ENCODE data around the gene ACTRT2.

ACTRT2 gene

GRCh38 chr1:2989185-2989584 lies 32.1 kb upstream of the ACTRT2 start:
- Histone ChIP-seq H3K4me3 (ENCODE audit: low read length) (no peak overlapping the region), H3K9ac (ENCODE audit: low read length) (no peak overlapping the region), H3K9me3 (replicated peaks; ENCODE audit: insufficient read depth, low read length) (no peaks in the 10 kb centered on the region), H3K36me3 (replicated peaks; ENCODE audit: insufficient read depth, low read length) (no peaks in the 10 kb centered on the region), H3F3A (ENCODE audit: insufficient read depth, low read length) (no peaks in the 10 kb centered on the region), H3K27me3 (replicated peaks; ENCODE audit: insufficient read depth, low read length) (peaks cover 89% of the 10 kb centered on the region), H3K4me1 (ENCODE audit: low read length) (no peaks in the 10 kb centered on the region), H3K4me2 (ENCODE audit: low read depth, low read length) (no peak overlapping the region), H3K27ac (ENCODE audit: low read length) (no peak overlapping the region), H4K20me1 (ENCODE audit: insufficient read depth, low read length) (no peaks in the 10 kb centered on the region), H3K9me2 (replicated peaks; ENCODE audit: insufficient read depth, low read length) (no peaks in the 10 kb centered on the region), H3K79me2 (ENCODE audit: low read length) (no peaks in the 10 kb centered on the region), H2AFZ (ENCODE audit: low read length) (no peak overlapping the region)
- TF ChIP-seq EZH2phosphoT487 (IDR thresholded peaks at IDR 0.05; ENCODE audit: low read length) (no peak), CTCF (IDR thresholded peaks at IDR 0.05; ENCODE audit: low read length) (no peak), EZH2 (optimal IDR thresholded peaks at IDR 0.05; ENCODE audit: low read depth, low read length) (no peak)
- no peak for DNase-seq

GRCh38 chr1:2989976-2990375 lies 31.3 kb upstream of the ACTRT2 start:
- H3F3A ChIP-seq (ENCODE audit: insufficient read depth, low read length): no peaks in the 10 kb centered on the region
- no peak overlapping the region for H2AFZ ChIP-seq (ENCODE audit: low read length)
- H3K36me3 ChIP-seq (replicated peaks; ENCODE audit: insufficient read depth, low read length): no peaks in the 10 kb centered on the region
- H4K20me1 ChIP-seq (ENCODE audit: insufficient read depth, low read length): no peaks in the 10 kb centered on the region
- H3K27me3 ChIP-seq (replicated peaks; ENCODE audit: insufficient read depth, low read length): peaks cover 86% of the 10 kb centered on the region
- no peak for DNase-seq
- no peaks in the 10 kb centered on the region for H3K79me2 ChIP-seq (ENCODE audit: low read length)
- no peaks in the 10 kb centered on the region for H3K4me1 ChIP-seq (ENCODE audit: low read length)
- H3K9ac ChIP-seq (ENCODE audit: low read length): no peak overlapping the region
- TF ChIP-seq CTCF (IDR thresholded peaks at IDR 0.05; ENCODE audit: low read length): no peak
- H3K4me3 ChIP-seq (ENCODE audit: low read length): no peak overlapping the region
- no peak overlapping the region for H3K4me2 ChIP-seq (ENCODE audit: low read depth, low read length)
- no peak overlapping the region for H3K27ac ChIP-seq (ENCODE audit: low read length)
- no peaks in the 10 kb centered on the region for H3K9me2 ChIP-seq (replicated peaks; ENCODE audit: insufficient read depth, low read length)
- H3K9me3 ChIP-seq (replicated peaks; ENCODE audit: insufficient read depth, low read length): no peaks in the 10 kb centered on the region

GRCh38 chr1:2990376-2991115 lies 30.7 kb upstream of the ACTRT2 start:
- TF ChIP-seq EZH2phosphoT487 (IDR thresholded peaks at IDR 0.05; ENCODE audit: low read length) (no peak), CTCF (IDR thresholded peaks at IDR 0.05; ENCODE audit: low read length) (no peak), EZH2 (optimal IDR thresholded peaks at IDR 0.05; ENCODE audit: low read depth, low read length) (no peak)
- H3K9ac ChIP-seq (ENCODE audit: low read length): no peak overlapping the region
- no peak overlapping the region for H3K4me3 ChIP-seq (ENCODE audit: low read length)
- H3K4me1 ChIP-seq (ENCODE audit: low read length): no peaks in the 10 kb centered on the region
- no peaks in the 10 kb centered on the region for H3K36me3 ChIP-seq (replicated peaks; ENCODE audit: insufficient read depth, low read length)
- H3K9me3 ChIP-seq (replicated peaks; ENCODE audit: insufficient read depth, low read length): no peaks in the 10 kb centered on the region
- no peak overlapping the region for H3K27ac ChIP-seq (ENCODE audit: low read length)
- no peak overlapping the region for H3K4me2 ChIP-seq (ENCODE audit: low read depth, low read length)
- H2AFZ ChIP-seq (ENCODE audit: low read length): no peak overlapping the region
- H3K9me2 ChIP-seq (replicated peaks; ENCODE audit: insufficient read depth, low read length): no peaks in the 10 kb centered on the region
- H3K79me2 ChIP-seq (ENCODE audit: low read length): no peaks in the 10 kb centered on the region
- peaks cover 85% of the 10 kb centered on the region for H3K27me3 ChIP-seq (replicated peaks; ENCODE audit: insufficient read depth, low read length)
- DNase-seq: no peak
- H4K20me1 ChIP-seq (ENCODE audit: insufficient read depth, low read length): no peaks in the 10 kb centered on the region
- no peaks in the 10 kb centered on the region for H3F3A ChIP-seq (ENCODE audit: insufficient read depth, low read length)
